GM13976 (cell line): ENCODE results near the gene IMPDH1.

Experiments used
- DNase-seq: peaks from one replicate; pipeline ENCODE4 v3.0.0; 2012; ENCODE audit warnings: low spot score
- in situ Hi-C: fragments of 300-500 bp; cut with MboI; formaldehyde crosslinking; loops from one replicate; pipeline ENCODE4 v1.12.0; 2022; ENCODE audit warnings: low sequenced_read_pairs, mixed read lengths, inconsistent platforms; ENCODE audit not compliant: unreplicated experiment
- TF ChIP-seq, protein P1 (sequence below): IDR thresholded peaks from 2 replicates; pipeline ENCODE4 v1.5.1; 2012; ENCODE audit warnings: borderline replicate concordance, mild to moderate bottlenecking; ENCODE audit not compliant: insufficient read depth; ENCODE audit errors: extremely low read depth, missing control alignments, control extremely low read depth

IMPDH1 gene

DNA sequence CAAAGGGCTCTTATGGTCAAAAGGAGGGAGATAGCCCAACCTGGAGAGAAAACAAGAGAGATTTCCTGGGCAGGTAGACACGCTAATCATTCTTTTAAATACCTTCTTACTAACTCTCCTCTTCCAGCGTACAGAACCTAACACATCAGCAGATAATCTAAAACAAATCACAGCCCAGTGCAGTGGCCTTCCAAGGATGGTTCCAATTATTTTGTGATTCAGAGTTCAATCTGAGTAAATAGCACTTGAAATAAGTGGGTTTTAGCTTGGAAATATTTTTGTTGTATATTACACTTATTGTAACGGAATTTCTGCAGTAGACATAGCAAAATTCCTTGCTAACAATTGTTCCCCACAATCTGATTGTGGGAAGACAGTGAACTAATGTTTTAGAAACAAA lies 7.3 kb upstream of the IMPDH1 start:
- TF ChIP-seq, protein P1, sequence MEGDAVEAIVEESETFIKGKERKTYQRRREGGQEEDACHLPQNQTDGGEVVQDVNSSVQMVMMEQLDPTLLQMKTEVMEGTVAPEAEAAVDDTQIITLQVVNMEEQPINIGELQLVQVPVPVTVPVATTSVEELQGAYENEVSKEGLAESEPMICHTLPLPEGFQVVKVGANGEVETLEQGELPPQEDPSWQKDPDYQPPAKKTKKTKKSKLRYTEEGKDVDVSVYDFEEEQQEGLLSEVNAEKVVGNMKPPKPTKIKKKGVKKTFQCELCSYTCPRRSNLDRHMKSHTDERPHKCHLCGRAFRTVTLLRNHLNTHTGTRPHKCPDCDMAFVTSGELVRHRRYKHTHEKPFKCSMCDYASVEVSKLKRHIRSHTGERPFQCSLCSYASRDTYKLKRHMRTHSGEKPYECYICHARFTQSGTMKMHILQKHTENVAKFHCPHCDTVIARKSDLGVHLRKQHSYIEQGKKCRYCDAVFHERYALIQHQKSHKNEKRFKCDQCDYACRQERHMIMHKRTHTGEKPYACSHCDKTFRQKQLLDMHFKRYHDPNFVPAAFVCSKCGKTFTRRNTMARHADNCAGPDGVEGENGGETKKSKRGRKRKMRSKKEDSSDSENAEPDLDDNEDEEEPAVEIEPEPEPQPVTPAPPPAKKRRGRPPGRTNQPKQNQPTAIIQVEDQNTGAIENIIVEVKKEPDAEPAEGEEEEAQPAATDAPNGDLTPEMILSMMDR = no peak
- DNase-seq = no peak
- in situ Hi-C loops = no loop called here

DNA sequence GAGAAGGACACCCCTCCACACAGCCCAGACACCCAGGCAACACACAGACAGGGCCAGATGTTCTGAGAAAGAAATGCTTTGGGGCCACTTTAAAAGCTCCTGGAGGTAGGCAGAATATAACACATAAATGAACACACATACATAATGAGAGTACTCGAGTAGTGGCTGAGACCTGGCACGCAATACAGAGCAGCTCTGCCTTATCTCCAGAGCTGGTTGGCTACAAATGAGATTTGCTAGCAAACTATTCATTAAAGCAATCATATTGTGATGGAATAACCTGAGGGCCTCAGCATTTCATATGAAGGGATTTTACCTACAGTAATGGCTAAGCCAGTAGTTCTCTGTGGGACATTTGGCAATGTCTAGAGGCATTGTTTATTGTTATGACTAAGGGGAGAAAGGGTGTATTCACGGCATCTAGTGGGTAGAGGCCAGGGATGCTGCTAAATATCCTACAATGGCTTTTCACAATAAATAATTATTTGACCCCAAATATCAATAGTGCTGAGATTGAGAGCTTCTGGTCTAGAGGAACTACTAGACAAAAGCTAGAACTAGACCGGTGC lies 5.5 kb upstream of the IMPDH1 start:
- TF ChIP-seq, protein P1 = no peak
- in situ Hi-C loops = no loop called here
- no peak for DNase-seq

DNA sequence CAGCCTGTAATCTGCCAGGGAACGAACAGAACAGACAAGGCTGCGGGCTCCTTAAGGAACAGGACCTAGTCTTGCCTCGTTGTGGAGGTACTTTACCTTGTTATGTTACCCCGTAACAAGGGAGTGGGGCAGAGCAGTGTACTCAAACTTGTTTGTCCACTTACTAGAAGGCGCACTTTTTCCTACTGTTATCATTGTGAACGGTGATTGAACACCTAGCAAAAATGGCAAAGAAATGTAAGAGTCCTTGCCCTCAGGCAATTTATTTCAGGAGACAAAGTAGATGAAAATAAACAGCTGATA lies 620 bp upstream of the IMPDH1 start:
- in situ Hi-C loops = no loop called here
- TF ChIP-seq, protein P1 = no peak

DNA sequence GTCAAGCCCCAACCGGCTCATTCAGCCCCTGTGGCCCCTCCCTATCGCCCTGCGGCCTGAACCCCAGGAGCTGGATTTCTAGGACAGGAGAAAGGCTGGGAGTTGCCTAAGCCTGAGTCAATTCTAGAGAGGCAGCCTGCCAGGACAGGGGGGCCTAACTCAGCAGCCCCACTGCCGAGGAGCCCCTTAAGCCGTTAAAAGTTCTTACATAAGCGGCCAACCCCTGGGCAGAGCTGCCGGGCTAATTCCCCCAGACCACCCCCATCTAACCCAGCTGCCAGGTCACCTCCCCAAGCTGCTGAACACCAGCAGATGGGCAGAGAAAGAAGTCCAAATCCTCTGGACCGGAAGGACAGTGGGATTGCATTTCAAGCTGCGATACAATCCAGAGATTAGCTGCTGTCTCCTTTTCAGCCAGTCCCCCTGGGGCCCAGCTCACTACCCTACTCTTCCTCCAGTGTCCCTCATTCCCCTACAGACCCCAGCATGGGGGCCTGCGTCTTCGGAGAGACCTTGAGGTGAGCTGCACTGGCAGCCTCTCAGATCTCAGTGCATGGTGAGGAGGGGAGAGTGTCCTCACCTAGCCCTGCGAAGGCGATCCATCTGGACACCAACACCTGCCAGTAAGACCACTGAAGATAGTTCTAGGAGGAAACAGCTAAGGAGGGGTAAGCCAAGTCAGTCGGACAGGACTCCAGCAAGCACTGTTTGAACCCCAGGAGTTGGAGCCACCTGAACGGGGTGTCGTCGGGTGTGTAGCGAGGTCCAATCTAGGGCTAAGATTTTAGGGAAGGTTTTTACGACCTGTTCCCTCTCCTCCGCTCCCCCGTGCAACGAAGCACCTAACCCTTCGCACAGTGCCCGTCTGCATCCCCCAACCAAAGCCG lies 830 bp downstream of the IMPDH1 start:
- in situ Hi-C loops = no loop called here
- DNase-seq = no peak
- TF ChIP-seq, protein P1 = no peak

More for the DNA sequence above, 620 bp upstream of the IMPDH1 start:
- peak; percentile 60 for DNase-seq

DNA sequence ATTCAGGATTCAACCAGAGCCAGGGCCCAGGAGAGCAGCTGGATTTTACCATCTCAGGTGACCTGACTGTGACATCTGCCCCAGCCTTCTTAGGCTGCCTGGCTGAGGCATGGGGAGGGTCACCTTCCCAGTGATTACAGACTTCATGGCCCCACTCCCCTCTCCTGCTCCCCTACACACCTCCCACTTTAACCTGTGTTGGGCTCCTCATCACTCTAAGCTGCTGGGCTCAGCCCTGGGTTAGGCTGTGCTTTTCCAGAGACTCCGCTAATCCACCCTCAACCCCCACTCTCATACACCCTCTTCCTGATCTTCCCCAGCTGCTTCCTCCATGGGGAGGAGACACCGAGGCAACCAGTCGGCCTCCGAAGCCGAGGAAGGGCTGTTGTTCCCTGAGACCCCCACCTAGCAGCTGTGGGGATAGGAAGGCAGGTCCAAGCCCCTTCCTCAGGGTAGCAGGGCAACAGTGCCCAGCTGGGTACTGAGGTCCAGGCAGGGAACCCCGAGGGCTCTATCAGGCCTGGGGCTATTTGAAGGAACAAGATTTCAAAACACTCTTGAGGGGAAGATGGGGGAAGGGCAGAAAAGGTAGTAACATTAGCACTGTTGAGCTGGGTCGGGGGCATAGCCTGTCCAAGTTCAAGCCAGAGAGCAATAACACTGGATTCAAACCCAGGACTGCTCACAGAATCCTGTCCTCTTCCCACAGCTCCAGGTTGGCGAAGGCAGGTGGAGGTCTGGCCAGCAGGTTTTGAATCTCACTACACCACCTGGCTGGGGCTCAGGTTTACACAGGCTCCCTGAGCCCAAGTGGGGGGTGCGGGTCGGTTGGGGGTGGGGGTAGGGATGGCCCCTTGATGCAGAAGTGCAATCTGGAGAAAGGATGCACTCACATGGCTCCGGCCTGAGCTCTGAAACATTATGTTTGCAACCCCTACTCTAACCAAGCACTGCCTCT lies 1.8 kb downstream of the IMPDH1 start:
- in situ Hi-C loops = no loop called here
- TF ChIP-seq, protein P1 = no peak
- DNase-seq = no peak

DNA sequence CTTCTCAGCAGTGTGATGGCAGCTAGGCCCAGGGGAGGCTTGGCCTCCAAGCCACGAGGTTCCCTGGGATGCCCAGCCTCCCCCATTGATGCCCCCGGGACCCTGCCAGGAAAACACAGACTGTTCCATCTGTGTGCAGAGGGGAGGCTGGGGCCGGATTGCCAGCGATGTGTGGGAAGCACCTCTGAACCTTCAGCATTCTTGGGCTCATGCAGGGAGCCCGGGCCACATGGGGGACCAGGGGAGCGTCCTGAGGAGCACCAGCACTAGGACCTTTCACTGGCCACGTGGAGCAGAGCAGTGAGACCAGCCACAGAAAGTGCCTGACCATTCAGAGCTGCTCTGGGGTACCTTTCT lies 2.6 kb downstream of the IMPDH1 start:
- no peak for DNase-seq
- TF ChIP-seq, protein P1 = no peak
- in situ Hi-C loops = no loop called here
